ENCODE measurements around the gene TALDO1. TPM values are rescaled to one million over a fixed set of nuclear protein-coding genes. Genes with fewer than 3 reads are reported as not detected.

TALDO1 gene
- total and polyA plus RNA-seq, 10 of the 15 experiments (the other 5 are each of a cell fraction or from before 2014, with no cell fraction given): 121 to 302 (median 182) TPM

DNA sequence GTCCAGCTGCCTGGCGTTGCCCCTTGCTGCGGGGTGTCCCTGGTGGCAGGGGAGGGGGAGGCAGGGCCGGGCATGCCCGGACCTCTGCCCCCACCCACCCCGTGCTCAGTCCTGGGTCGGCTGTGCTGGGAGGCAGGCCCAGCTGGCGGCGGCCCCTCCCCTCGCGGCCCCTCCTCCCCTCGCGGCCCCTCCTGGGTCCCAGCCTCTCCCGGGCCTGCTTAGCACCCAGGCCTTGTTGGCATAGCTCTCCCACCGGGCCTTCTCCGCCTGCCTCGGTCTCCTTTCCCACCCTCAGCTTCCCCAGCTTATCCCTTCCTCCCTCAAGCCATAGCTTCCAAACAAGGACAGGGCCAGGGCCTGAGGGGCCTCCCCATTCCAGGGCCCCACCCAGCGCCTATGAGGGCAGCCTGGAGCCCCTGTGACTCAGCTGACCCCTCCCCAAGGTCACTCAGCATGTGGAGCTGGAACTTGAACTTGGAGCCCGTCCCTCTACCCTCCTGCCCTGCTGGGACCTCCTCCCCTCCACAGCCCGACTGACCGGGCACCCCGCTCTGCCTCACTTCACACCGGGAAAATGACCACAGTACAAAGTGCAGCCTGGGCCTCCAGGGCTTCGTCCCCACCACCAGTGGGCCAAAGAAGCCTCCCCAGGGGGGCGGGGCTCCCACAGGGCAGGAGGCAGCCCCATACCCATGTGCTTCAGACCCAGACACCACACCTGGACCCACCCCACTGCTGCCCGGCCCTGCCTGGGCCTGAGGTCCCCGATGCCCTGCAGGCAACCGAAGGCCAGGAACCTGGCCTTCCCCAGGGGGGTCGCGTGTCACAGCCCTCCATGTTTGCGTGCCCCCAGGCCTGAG, 40.1 kb upstream of the TALDO1 start:
- peak; percentile 38 for ATAC-seq
- Histone ChIP-seq H2AFZ (ENCODE audit: control insufficient read depth, low read depth, low read length) (no peak overlapping the region), H3K9me3 (replicated peaks; ENCODE audit: control insufficient read depth, insufficient read depth, low read length) (no peaks in the 10 kb centered on the region), H3K4me2 (ENCODE audit: control insufficient read depth, insufficient read depth) (no peak overlapping the region; the same call in 1 of the 2 replicates), H3K4me1 (ENCODE audit: control insufficient read depth, insufficient read depth, low read length) (no peaks in the 10 kb centered on the region), H3K36me3 (ENCODE audit: control insufficient read depth in 2 of 2, insufficient read depth in 2 of 2, low read length in 1 of 2) (no peaks in the 10 kb centered on the region), H4K20me1 (ENCODE audit: control insufficient read depth, insufficient read depth) (no peaks in the 10 kb centered on the region), H3K27me3 (replicated peaks in 1 of 2; ENCODE audit: control insufficient read depth in 2 of 2, insufficient read depth in 2 of 2, low read length in 1 of 2) (no peaks in the 10 kb centered on the region; a peak in 1 of 4 replicates), H3K27ac (ENCODE audit: control insufficient read depth, insufficient read depth) (no peak overlapping the region), H3K79me2 (ENCODE audit: control insufficient read depth, insufficient read depth, low read length) (no peaks in the 10 kb centered on the region), H3K9ac (ENCODE audit: control insufficient read depth, insufficient read depth, low read length) (no peak overlapping the region), H3K4me3 (no peak overlapping the region)
- in situ Hi-C loops (cut with MboI): no loop called here
- FAIRE-seq: no peak
- ChIA-PET CTCF (interaction anchor here (1.0 kb wide), 1 partner anchor 17 kb away, joined by 3 read pairs; no protein-coding TSS in a partner anchor), RAD21 (ENCODE audit: unreplicated experiment) (interaction anchor here (0.6 to 2.0 kb wide), 2 partner anchors 15 to 57 kb away, joined by 3 to 6 read pairs; no protein-coding TSS in a partner anchor), SMC1A (ENCODE audit: uncharacterized antibody, unreplicated experiment) (no interaction called here), POLR2A (interaction anchor here (0.9 kb wide), 1 partner anchor 14 kb away, joined by 3 read pairs; no protein-coding TSS in a partner anchor)
- no peak for DNase-seq (ENCODE audit: low read depth, low spot score)
- BruUV-seq (replicated peaks): no TSS peak
- TF ChIP-seq ZBED1 (IDR thresholded peaks at IDR 0.05; ENCODE audit: borderline replicate concordance) (no peak), BCL11A (IDR thresholded peaks at IDR 0.05; ENCODE audit: low read depth, low read length) (no peak), IRF4 (IDR thresholded peaks at IDR 0.05; ENCODE audit: low read depth, low read length) (no peak), HDAC6 (IDR thresholded peaks at IDR 0.05; ENCODE audit: unreplicated experiment) (no peak), TCF12 (IDR thresholded peaks at IDR 0.05; ENCODE audit: low read depth, low read length) (no peak), SRF (IDR thresholded peaks at IDR 0.05; ENCODE audit: low read depth in 2 of 2, low read length in 2 of 2) (no peak)
- intact Hi-C loops (cut with micrococcal nuclease; ENCODE audit: unreplicated experiment): no loop called here
- WGBS (ENCODE audit: insufficient coverage, insufficient replicate concordance, low lambda C conversion rate, missing lambda C conversion rate): 51% methylated on average over 18 of the region's 30 CpGs

DNA sequence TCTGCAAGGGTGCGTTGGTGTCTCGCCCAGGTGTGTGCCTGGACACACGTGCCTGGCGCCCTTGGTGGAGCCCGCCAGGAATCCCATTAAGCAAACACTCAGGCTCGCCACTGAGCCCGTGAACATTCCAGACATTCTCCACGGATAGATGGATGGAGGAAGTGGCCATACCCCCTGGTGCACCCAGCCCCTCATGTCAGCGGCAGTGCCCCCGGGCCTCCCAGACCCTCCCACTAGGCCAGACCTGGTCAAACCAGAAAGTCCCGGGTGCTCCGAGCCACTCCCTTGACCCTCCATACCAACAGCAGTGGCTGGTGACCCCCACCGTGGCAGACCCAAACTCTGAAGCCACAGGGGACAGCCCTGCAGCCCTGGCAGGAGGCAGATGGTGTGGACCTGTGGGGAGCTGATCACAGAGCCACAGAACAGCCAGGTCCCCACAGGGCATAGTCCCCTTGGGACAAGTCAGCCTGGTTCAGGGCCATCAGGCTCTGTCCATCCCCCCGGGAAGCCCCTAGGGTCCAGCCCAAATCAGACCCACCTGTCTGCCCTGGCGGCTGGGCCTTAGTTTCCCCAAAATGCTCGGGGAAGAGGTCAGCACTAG, 39.3 kb upstream of the TALDO1 start:
- Histone ChIP-seq H3K4me2 (ENCODE audit: control insufficient read depth, insufficient read depth) (no peak overlapping the region), H3K36me3 (ENCODE audit: control insufficient read depth in 2 of 2, insufficient read depth in 2 of 2, low read length in 1 of 2) (no peaks in the 10 kb centered on the region), H3K27me3 (replicated peaks in 1 of 2; ENCODE audit: control insufficient read depth in 2 of 2, insufficient read depth in 2 of 2, low read length in 1 of 2) (no peaks in the 10 kb centered on the region; a peak in 1 of 4 replicates), H4K20me1 (ENCODE audit: control insufficient read depth, insufficient read depth) (no peaks in the 10 kb centered on the region), H3K79me2 (ENCODE audit: control insufficient read depth, insufficient read depth, low read length) (no peaks in the 10 kb centered on the region), H3K4me3 (no peak overlapping the region), H3K4me1 (ENCODE audit: control insufficient read depth, insufficient read depth, low read length) (no peaks in the 10 kb centered on the region), H3K9me3 (replicated peaks; ENCODE audit: control insufficient read depth, insufficient read depth, low read length) (no peaks in the 10 kb centered on the region), H3K9ac (ENCODE audit: control insufficient read depth, insufficient read depth, low read length) (no peak overlapping the region), H2AFZ (ENCODE audit: control insufficient read depth, low read depth, low read length) (no peak overlapping the region), H3K27ac (ENCODE audit: control insufficient read depth, insufficient read depth) (no peak overlapping the region)
- DNase-seq (ENCODE audit: low read depth, low spot score) (no peak), ATAC-seq (peak; percentile 30; the same call in 2 of the 3 replicates), FAIRE-seq (no peak)
- ChIA-PET RAD21 (ENCODE audit: unreplicated experiment) (no interaction called here), POLR2A (no interaction called here), CTCF (no interaction called here), SMC1A (ENCODE audit: uncharacterized antibody, unreplicated experiment) (no interaction called here)
- BruUV-seq (replicated peaks): no TSS peak
- intact Hi-C loops (cut with micrococcal nuclease; ENCODE audit: unreplicated experiment) (no loop called here), in situ Hi-C loops (cut with MboI) (no loop called here)
- 45% methylated on average over 16 of the region's 16 CpGs for WGBS (ENCODE audit: insufficient coverage, insufficient replicate concordance, low lambda C conversion rate, missing lambda C conversion rate)
- TF ChIP-seq TCF3 (IDR thresholded peaks at IDR 0.05; ENCODE audit: borderline replicate concordance, insufficient read depth, low read depth, low read length) (no peak), SREBF2 (IDR thresholded peaks at IDR 0.05; ENCODE audit: low read length) (no peak), ZNF622 (IDR thresholded peaks at IDR 0.05) (no peak), CREM (IDR thresholded peaks at IDR 0.05; ENCODE audit: low read depth) (no peak), GABPA (IDR thresholded peaks at IDR 0.05; ENCODE audit: low read depth) (no peak), CHD4 (IDR thresholded peaks at IDR 0.05) (no peak), CBFB (IDR thresholded peaks at IDR 0.05; ENCODE audit: low read depth) (no peak), HCFC1 (IDR thresholded peaks at IDR 0.05; ENCODE audit: low read length) (no peak)
- TF ChIP-seq, protein P1, sequence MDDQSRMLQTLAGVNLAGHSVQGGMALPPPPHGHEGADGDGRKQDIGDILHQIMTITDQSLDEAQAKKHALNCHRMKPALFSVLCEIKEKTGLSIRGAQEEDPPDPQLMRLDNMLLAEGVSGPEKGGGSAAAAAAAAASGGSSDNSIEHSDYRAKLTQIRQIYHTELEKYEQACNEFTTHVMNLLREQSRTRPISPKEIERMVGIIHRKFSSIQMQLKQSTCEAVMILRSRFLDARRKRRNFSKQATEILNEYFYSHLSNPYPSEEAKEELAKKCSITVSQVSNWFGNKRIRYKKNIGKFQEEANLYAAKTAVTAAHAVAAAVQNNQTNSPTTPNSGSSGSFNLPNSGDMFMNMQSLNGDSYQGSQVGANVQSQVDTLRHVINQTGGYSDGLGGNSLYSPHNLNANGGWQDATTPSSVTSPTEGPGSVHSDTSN (IDR thresholded peaks at IDR 0.05; ENCODE audit: insufficient replicate concordance, low read depth, low read length): no peak

Data from GM12878 (cell line).